ENCODE measurements around the gene ACIN1.

The ACIN1 gene

DNA sequence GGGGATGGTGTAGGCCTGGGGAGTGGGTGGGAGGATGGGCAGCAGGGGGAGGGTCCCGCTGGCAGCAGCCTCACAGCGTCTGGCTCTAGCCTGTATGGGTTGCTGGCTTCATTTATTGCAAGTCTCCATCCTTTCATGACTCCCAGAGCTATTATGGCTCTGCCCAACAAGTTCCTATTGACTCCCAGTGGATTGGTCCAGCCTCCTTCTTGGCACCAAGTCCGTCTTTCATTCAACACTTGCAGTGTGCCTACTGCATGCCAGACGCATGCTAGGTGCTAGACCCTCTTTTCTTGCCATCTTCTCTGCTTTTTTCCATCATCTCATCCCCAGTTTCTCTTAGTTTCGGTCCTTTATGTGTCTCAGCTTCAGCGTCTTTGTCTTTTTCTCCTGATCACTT is 51.8 kb downstream of the ACIN1 start:
- TF ChIP-seq, protein P1, sequence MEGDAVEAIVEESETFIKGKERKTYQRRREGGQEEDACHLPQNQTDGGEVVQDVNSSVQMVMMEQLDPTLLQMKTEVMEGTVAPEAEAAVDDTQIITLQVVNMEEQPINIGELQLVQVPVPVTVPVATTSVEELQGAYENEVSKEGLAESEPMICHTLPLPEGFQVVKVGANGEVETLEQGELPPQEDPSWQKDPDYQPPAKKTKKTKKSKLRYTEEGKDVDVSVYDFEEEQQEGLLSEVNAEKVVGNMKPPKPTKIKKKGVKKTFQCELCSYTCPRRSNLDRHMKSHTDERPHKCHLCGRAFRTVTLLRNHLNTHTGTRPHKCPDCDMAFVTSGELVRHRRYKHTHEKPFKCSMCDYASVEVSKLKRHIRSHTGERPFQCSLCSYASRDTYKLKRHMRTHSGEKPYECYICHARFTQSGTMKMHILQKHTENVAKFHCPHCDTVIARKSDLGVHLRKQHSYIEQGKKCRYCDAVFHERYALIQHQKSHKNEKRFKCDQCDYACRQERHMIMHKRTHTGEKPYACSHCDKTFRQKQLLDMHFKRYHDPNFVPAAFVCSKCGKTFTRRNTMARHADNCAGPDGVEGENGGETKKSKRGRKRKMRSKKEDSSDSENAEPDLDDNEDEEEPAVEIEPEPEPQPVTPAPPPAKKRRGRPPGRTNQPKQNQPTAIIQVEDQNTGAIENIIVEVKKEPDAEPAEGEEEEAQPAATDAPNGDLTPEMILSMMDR (conservative IDR thresholded peaks at IDR 0.05; ENCODE audit: control insufficient read depth, insufficient read depth, low read depth, low read length), result no peak
- no peak overlapping the region for H3K4me3 ChIP-seq (ENCODE audit: control insufficient read depth, low read depth, low read length)
- no peak for DNase-seq (ENCODE audit: low read depth)

DNA sequence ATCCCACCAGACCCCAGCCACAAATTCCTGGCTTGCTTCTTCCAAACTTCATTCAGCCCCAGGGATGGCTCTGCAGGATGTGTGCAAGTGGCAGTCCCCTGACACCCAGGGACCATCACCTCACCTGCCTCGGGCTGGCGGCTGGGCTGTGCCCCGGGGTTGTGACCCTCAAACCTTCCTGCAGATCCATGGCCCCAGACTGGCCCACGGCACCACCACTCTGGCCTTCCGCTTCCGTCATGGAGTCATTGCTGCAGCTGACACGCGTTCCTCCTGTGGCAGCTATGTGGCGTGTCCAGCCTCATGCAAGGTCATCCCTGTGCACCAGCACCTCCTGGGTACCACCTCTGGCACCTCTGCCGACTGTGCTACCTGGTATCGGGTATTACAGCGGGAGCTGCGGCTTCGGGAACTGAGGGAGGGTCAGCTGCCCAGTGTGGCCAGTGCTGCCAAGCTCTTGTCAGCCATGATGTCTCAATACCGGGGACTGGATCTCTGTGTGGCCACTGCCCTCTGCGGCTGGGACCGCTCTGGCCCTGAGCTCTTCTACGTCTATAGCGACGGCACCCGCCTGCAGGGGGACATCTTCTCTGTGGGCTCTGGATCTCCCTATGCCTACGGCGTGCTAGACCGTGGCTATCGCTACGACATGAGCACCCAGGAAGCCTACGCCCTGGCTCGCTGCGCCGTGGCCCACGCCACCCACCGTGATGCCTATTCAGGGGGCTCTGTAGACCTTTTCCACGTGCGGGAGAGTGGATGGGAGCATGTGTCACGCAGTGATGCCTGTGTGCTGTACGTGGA is 52.6 kb downstream of the ACIN1 start, which contains the start of gene PSMB11:
TSS of gene PSMB11 (plus strand) at position 51 of the 804 bp plus-strand sequence. CDS start at position 65, 14 bp downstream.
- no peak for DNase-seq (ENCODE audit: low read depth)
- no peak within 1 kb of the TSS for H3K4me3 ChIP-seq (ENCODE audit: control insufficient read depth, low read depth, low read length)
- TF ChIP-seq, protein P1 (conservative IDR thresholded peaks at IDR 0.05; ENCODE audit: control insufficient read depth, insufficient read depth, low read depth, low read length), result no peak

DNA sequence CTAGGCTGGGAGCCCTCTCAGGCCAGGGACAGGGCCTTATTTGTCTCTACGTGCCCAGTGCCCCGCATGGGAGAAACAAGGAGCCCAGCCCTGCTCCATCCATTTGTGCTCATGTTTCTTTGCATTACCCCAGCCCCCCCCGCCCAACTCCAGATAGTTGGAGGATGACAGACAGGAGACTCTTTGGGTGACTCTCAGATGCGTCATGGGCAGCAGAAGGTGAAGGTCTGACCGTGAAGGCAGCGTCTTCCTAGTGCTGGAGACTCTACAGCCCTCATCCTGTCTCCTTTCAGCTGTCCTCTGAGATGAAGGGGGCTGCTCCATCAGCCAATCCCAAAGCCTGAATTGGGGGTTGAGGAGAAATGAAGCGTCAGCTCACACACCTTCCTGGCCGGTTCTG is 53.2 kb downstream of the ACIN1 start:
- no peak overlapping the region for H3K4me3 ChIP-seq (ENCODE audit: control insufficient read depth, low read depth, low read length)
- TF ChIP-seq, protein P1 (conservative IDR thresholded peaks at IDR 0.05; ENCODE audit: control insufficient read depth, insufficient read depth, low read depth, low read length), result no peak
- peak; percentile 44 for DNase-seq (ENCODE audit: low read depth)

DNA sequence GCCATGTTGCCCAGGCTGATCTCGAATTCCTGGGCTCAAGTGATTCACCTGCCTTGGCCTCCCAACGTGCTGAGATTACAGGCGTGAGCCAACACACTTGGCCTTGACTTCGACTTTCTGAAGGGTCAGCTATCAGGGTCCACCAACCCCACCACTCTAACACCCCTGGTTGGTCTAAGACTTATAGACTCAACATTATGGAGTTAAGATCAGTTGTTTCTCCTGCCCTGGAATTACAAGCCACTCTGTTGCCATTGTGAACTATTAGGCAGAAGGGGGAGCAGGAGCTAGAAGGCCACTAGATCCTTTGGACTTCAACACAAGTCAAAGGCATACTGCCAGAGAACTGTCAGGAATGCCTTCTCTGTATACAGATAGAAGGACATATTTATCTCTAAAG is 54.8 kb downstream of the ACIN1 start:
- no peak for DNase-seq (ENCODE audit: low read depth)
- TF ChIP-seq, protein P1 (conservative IDR thresholded peaks at IDR 0.05; ENCODE audit: control insufficient read depth, insufficient read depth, low read depth, low read length), result no peak

DNA sequence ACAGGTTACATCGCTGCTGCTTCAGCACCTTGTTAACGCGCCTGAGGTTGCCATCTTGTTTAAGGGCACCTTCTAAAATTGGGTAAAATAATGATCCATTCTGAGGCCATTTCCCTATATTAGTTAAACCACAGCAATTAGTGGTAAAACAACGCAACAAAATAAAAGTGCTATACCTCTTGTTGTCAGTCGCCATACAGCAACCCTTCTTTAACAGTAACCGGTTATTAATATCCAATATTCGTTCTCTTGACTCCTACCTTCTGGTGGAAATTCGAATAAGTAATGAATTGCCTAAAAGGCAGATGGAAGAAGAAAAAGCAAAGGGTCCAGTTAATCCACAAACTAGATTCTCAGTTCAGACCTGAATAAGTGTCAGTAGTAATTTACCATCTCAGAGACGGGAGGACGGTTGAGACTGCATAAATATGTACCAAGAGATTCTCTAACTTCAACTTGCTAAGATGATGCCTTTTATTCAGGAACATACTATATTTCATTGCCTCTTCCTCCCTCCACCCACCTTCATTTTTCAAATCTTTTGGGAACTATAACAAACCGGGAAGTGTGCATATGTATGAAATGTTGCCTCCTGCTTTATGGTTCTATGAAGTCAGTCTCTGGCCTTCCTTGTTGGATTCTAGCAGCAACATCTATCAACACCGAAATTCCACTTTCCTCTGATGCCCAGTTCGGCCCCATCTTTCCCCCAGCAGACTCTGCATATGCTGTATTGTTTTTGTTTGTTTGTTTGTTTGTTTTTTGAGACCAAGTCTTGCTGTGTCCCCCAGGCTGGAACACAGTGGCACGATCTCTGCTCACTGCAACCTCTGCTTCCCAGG is 59.4 kb downstream of the ACIN1 start:
- H3K4me3 ChIP-seq (ENCODE audit: control insufficient read depth, low read depth, low read length), result peak overlapping the region; percentile 96
- TF ChIP-seq, protein P1 (conservative IDR thresholded peaks at IDR 0.05; ENCODE audit: control insufficient read depth, insufficient read depth, low read depth, low read length), result no peak
- no peak for DNase-seq (ENCODE audit: low read depth)

More for the DNA sequence above, 54.8 kb downstream of the ACIN1 start:
- H3K4me3 ChIP-seq (ENCODE audit: control insufficient read depth, low read depth, low read length), result no peak overlapping the region

DNA sequence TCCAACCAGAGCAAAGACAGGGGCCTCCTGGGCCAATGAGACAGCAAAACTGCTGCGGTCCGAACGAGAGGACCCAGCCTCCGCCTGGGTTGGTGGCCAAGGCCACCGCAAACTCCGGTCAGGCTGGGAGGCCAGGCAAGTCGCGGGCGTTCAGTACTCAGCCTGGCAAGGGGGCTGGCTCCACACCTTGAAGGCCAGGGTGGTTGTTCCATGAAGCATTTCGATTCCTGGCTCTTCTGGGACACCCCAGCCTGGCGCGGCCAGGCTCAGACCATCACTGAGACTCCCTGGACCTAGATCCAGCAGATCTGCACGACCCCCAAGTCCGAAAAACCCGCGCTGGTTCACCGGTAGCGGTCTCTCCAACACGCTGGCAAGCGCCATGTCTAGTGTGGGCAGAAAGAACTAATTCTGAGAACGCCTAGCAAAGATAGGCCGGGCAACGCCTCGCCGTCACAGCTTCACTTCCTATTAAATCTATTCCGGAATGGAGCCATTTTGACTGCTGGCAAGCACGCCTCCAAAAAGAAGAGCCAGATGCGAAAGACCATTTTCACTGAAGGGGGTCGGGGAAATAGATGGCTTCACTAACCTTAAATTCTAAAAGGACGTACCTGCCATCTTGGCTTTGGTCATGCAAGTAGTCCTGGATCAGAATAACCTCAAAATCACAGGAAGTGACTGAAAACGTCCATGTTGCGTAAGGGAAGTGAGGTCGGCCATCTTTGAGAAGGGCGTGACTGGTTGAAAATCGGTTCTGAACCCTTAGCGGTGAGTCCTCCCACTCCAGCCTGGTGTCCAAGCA is 60.2 kb downstream of the ACIN1 start, which contains the start of gene PSMB5:
TSS of gene PSMB5 (minus strand) at position 403 of the 805 bp plus-strand sequence. CDS start at position 384, 19 bp downstream.
- DNase-seq (ENCODE audit: low read depth), result peak; percentile 95
- TF ChIP-seq, protein P1 (conservative IDR thresholded peaks at IDR 0.05; ENCODE audit: control insufficient read depth, insufficient read depth, low read depth, low read length), result no peak
- H3K4me3 ChIP-seq (ENCODE audit: control insufficient read depth, low read depth, low read length), result peak within 1 kb of the TSS; percentile 96

All from fibroblast of mammary gland (primary cell).